ENCODE results near the gene SIAH2. TPM values are rescaled to one million over a fixed set of nuclear protein-coding genes. Genes with fewer than 3 reads are reported as not detected.
"Not testable (repeated sequence)": the region's sequence is repeated elsewhere in the genome, so short reads cannot be mapped to it uniquely, and the experiment has no call there.

The SIAH2 gene
- total RNA-seq, 4 donors from 2014 or later: 21.4 to 42.6 (median 32.9) TPM

DNA sequence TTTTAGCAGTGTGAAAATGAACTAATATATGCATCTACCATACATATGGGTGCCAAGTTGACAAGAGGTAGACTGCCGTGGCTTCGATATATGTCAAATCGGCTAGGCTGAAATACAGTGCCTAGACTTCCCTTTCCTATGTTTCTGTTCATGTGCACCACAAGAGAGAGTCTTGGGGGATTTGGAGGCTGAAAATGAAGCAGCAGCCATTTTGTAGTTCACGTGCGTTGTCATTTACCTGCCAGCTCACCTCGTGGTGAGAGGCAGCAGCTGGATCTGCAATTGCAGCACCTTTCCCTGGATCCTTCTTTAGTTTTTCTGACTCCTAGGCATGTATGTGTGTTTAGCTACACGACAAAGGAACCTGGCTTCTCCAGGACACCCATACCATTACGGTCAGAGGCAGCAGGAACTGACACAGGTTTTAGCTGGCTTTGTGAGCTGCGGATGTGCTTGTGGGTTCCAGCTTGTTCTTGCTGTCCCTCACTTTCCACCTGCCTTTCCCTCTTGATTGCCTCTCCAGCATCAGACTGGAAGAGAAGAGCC, 40.5 kb upstream of the SIAH2 start:
- TF ChIP-seq POLR2A (IDR thresholded peaks at IDR 0.05): no peak
- TF ChIP-seq, protein P1, sequence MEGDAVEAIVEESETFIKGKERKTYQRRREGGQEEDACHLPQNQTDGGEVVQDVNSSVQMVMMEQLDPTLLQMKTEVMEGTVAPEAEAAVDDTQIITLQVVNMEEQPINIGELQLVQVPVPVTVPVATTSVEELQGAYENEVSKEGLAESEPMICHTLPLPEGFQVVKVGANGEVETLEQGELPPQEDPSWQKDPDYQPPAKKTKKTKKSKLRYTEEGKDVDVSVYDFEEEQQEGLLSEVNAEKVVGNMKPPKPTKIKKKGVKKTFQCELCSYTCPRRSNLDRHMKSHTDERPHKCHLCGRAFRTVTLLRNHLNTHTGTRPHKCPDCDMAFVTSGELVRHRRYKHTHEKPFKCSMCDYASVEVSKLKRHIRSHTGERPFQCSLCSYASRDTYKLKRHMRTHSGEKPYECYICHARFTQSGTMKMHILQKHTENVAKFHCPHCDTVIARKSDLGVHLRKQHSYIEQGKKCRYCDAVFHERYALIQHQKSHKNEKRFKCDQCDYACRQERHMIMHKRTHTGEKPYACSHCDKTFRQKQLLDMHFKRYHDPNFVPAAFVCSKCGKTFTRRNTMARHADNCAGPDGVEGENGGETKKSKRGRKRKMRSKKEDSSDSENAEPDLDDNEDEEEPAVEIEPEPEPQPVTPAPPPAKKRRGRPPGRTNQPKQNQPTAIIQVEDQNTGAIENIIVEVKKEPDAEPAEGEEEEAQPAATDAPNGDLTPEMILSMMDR (IDR thresholded peaks at IDR 0.05): no peak
- Histone ChIP-seq H3K9me3 (no peaks in the 10 kb centered on the region), H3K36me3 (no peaks in the 10 kb centered on the region), H3K4me3 (no peak overlapping the region), H3K4me1 (no peaks in the 10 kb centered on the region), H3K27ac (no peak overlapping the region), H3K27me3 (no peaks in the 10 kb centered on the region)
- DNase-seq: no peak

DNA sequence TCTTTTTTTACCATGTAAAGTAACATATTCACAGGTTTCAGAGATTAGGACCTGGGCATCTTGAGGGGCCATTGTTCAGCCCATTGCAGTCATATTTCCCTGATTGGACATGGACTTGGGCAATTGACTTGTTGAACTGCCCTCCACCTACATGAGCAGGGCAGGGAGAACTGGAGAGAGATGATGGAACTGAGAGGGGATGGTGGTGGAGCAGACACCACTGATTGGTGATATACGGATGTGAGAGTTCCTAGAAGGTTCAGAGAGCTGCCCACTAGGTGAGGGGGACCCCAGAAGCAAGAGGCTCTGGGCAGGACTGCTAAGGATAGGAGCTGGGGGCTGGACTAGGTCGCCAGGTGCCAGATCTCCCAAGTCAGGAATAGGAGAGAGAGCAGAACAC, 37.8 kb upstream of the SIAH2 start:
- no peaks in the 10 kb centered on the region for H3K9me3 ChIP-seq
- no peak overlapping the region for H3K4me3 ChIP-seq
- no peak for DNase-seq
- TF ChIP-seq, protein P1 (IDR thresholded peaks at IDR 0.05): no peak
- TF ChIP-seq POLR2A (IDR thresholded peaks at IDR 0.05): no peak
- no peaks in the 10 kb centered on the region for H3K27me3 ChIP-seq
- no peaks in the 10 kb centered on the region for H3K36me3 ChIP-seq
- no peak overlapping the region for H3K27ac ChIP-seq
- no peaks in the 10 kb centered on the region for H3K4me1 ChIP-seq

GRCh38 chr3:150798122-150798618, 35.2 kb upstream of the SIAH2 start:
- Histone ChIP-seq H3K9me3 (no peaks in the 10 kb centered on the region), H3K4me1 (no peaks in the 10 kb centered on the region), H3K27ac (no peak overlapping the region), H3K36me3 (no peaks in the 10 kb centered on the region), H3K27me3 (no peaks in the 10 kb centered on the region), H3K4me3 (no peak overlapping the region)
- DNase-seq: no peak
- TF ChIP-seq POLR2A (IDR thresholded peaks at IDR 0.05): no peak
- TF ChIP-seq, protein P1 (IDR thresholded peaks at IDR 0.05): no peak

DNA sequence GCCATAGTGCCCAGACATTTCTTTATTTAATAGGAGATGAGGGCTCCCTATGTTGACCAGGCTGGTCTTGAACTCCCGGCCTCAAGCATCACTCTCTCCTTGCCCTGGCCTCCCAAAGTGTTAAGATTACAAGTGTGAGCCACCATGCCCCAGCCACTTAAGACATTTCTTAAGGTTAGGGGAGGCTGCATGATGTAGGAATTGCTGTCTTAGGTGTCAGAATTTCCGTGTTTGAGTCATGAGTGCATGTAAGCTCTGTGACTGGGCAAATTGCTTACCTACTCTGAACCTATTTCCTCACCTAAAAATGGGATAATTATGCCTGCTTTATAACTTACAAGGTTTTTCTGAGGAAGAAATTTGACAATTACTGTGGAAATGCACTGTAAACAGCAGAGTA, 34.2 kb upstream of the SIAH2 start:
- Histone ChIP-seq H3K4me3 (no peak overlapping the region), H3K27me3 (no peaks in the 10 kb centered on the region), H3K9me3 (no peaks in the 10 kb centered on the region), H3K27ac (no peak overlapping the region), H3K4me1 (no peaks in the 10 kb centered on the region), H3K36me3 (no peaks in the 10 kb centered on the region)
- TF ChIP-seq, protein P1 (IDR thresholded peaks at IDR 0.05): no peak
- TF ChIP-seq POLR2A (IDR thresholded peaks at IDR 0.05): no peak
- no peak for DNase-seq

GRCh38 chr3:150796527-150796926, 33.6 kb upstream of the SIAH2 start:
- not testable (repeated sequence) for H3K36me3 ChIP-seq, DNase-seq, H3K9me3 ChIP-seq, H3K4me1 ChIP-seq, H3K27ac ChIP-seq, H3K4me3 ChIP-seq, H3K27me3 ChIP-seq

- DNase-seq: no peak
- no peaks in the 10 kb centered on the region for H3K4me1 ChIP-seq
- H3K4me3 ChIP-seq: no peak overlapping the region
- H3K9me3 ChIP-seq: no peaks in the 10 kb centered on the region
- TF ChIP-seq POLR2A (IDR thresholded peaks at IDR 0.05): no peak
- TF ChIP-seq, protein P1 (IDR thresholded peaks at IDR 0.05): no peak
- no peak overlapping the region for H3K27ac ChIP-seq
- no peaks in the 10 kb centered on the region for H3K27me3 ChIP-seq
- H3K36me3 ChIP-seq: no peaks in the 10 kb centered on the region
Measured at GRCh38 chr3:150793641-150794040, 30.7 kb upstream of the SIAH2 start.

All from Peyer's patch (tissue), 4 donors.